Measurements from ENCODE around the gene MROH2B. TPM values are rescaled to one million over a fixed set of nuclear protein-coding genes. Genes with fewer than 3 reads are reported as not detected.

MROH2B gene
- total and polyA plus RNA-seq, 2 donors (not counting 3 experiments of a cell fraction or from before 2014, with no cell fraction given): not detected

DNA sequence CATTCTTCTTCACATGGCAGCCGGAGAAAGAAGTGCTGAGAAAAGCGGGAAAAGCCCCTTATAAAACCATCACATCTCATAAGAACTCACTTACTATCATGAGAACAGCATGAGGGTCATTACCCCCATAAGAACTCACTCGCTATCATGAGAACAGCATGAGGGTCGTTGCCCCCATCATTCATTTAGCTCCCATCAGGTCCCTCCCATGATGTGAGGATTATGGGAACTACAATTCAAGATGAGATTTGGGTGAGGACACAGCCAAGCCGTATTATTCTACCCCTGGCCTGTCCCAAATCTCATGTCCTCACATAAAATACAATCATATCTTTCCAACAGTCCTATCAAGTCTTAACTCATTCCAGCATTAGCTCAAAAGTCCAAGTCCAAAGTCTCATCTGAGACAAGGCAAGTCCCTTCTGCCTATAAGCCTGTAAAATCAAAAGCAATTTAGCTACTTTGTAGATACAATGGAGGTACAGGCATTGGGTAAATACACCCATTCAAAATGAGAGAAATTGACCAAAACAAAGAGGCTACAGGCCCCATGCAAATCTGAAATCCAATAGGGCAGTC, 79.1 kb downstream of the MROH2B start:
- H3K4me3 ChIP-seq (replicated peaks in 1 of 3; ENCODE audit: insufficient read depth in 1 of 3, low read depth in 1 of 3, low read length in 3 of 3): no peak overlapping the region
- no peak for DNase-seq (ENCODE audit: low read depth, low spot score)
- H3K79me2 ChIP-seq (ENCODE audit: control insufficient read depth, insufficient read depth, low read length): no peaks in the 10 kb centered on the region
- H3K9me3 ChIP-seq (replicated peaks; ENCODE audit: control insufficient read depth, insufficient read depth, low read length): no peaks in the 10 kb centered on the region
- H3K9me1 ChIP-seq (replicated peaks; ENCODE audit: control insufficient read depth, extremely low read depth, insufficient read depth, low read length): no peaks in the 10 kb centered on the region
- H3K9ac ChIP-seq (replicated peaks; ENCODE audit: extremely low read depth, insufficient read depth, low read length): no peak overlapping the region
- no peaks in the 10 kb centered on the region for H3K4me1 ChIP-seq (ENCODE audit: control insufficient read depth, extremely low read depth, insufficient read depth, low read length)
- intact Hi-C loops (cut with micrococcal nuclease): no loop called here
- H3K27ac ChIP-seq (ENCODE audit: insufficient read depth, low read depth, low read length): no peak overlapping the region
- H3K36me3 ChIP-seq (ENCODE audit: control insufficient read depth in 2 of 2, extremely low read depth in 1 of 2, insufficient read depth in 2 of 2, low read length in 2 of 2): no peaks in the 10 kb centered on the region
- POLR2A ChIA-PET: no interaction called here
- no peak overlapping the region for H3K4me2 ChIP-seq (ENCODE audit: insufficient read depth, low read length)
- H2AFZ ChIP-seq (ENCODE audit: low read depth, low read length): no peak overlapping the region
- H4K20me1 ChIP-seq (replicated peaks; ENCODE audit: control insufficient read depth, extremely low read depth, insufficient read depth, low read length): no peaks in the 10 kb centered on the region
- FAIRE-seq: no peak
- dilution Hi-C loops (cut with MboI; ENCODE audit: extremely low pct_ligation_motif_present, low sequenced_read_pairs): no loop called here
- no peaks in the 10 kb centered on the region for H3K27me3 ChIP-seq (ENCODE audit: control insufficient read depth in 2 of 2, insufficient read depth in 2 of 2, low read length in 2 of 2)
- TF ChIP-seq FOS (IDR thresholded peaks at IDR 0.05; ENCODE audit: borderline replicate concordance, insufficient read depth, low read length) (no peak), EZH2 (IDR thresholded peaks at IDR 0.05; ENCODE audit: borderline replicate concordance, low read depth, low read length, severe bottlenecking) (no peak), MYC (IDR thresholded peaks at IDR 0.05; ENCODE audit: low read depth, low read length) (no peak), POLR2AphosphoS5 (IDR thresholded peaks at IDR 0.05; ENCODE audit: insufficient read depth, low read depth, low read length) (no peak), JUN (IDR thresholded peaks at IDR 0.05; ENCODE audit: borderline replicate concordance, insufficient read depth, insufficient read length, low read depth) (no peak), GATA2 (IDR thresholded peaks at IDR 0.05; ENCODE audit: insufficient read depth, insufficient read length, low read depth, low read length) (no peak), POLR2A (IDR thresholded peaks at IDR 0.05; ENCODE audit: low read depth, low read length) (no peak)
- TF ChIP-seq, protein P1, sequence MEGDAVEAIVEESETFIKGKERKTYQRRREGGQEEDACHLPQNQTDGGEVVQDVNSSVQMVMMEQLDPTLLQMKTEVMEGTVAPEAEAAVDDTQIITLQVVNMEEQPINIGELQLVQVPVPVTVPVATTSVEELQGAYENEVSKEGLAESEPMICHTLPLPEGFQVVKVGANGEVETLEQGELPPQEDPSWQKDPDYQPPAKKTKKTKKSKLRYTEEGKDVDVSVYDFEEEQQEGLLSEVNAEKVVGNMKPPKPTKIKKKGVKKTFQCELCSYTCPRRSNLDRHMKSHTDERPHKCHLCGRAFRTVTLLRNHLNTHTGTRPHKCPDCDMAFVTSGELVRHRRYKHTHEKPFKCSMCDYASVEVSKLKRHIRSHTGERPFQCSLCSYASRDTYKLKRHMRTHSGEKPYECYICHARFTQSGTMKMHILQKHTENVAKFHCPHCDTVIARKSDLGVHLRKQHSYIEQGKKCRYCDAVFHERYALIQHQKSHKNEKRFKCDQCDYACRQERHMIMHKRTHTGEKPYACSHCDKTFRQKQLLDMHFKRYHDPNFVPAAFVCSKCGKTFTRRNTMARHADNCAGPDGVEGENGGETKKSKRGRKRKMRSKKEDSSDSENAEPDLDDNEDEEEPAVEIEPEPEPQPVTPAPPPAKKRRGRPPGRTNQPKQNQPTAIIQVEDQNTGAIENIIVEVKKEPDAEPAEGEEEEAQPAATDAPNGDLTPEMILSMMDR (IDR thresholded peaks at IDR 0.05; ENCODE audit: extremely low read depth in 1 of 2, insufficient read depth in 1 of 2, low read depth in 1 of 2, low read length in 2 of 2): no peak
- TF ChIP-seq, protein P2, sequence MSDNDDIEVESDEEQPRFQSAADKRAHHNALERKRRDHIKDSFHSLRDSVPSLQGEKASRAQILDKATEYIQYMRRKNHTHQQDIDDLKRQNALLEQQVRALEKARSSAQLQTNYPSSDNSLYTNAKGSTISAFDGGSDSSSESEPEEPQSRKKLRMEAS (IDR thresholded peaks at IDR 0.05; ENCODE audit: insufficient read depth, insufficient read length): no peak
- BruUV-seq (replicated peaks): no TSS peak
- CTCF ChIA-PET: no interaction called here
